NT2/D1 (cell line): ENCODE data around the gene EPN3.

Experiments
- SUZ12 ChIP-seq: IDR thresholded peaks from 2 replicates; pipeline ENCODE4 v1.6.1; 2011; ENCODE audit not compliant: insufficient read length, insufficient read depth; ENCODE audit errors: extremely low read depth
- YY1 ChIP-seq: IDR thresholded peaks from 2 replicates; pipeline ENCODE4 v1.6.1; 2011; ENCODE audit not compliant: insufficient read length, insufficient read depth

DNA sequence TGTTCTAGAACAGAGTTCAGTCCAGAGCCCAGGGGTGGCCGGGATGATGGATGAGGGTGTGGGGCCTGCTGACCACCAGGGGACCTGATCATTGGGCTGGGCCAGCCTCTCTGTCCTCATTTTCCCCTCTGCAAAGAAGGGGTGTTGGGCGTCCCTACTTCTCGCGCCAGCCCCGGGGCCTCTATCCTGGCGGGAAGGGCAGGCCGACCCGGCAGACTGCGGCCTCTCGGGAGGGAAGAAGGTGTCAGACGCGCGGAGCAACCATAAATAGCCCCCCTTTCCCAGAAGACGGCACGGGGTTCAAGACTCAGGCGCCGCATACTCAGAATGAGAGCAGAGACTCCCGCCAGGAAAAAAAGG, 26.0 kb downstream of the EPN3 start:
- no peak for TF ChIP-seq YY1
- TF ChIP-seq SUZ12 = no peak
